Coronary artery (tissue), 2 donors: Measurements from ENCODE around the gene FAT1.

Experiments used
- DNase-seq: peaks from one replicate; pipeline ENCODE4 v3.0.0-alpha.2; 2017; ENCODE audit warnings: low spot score
- H3K27ac ChIP-seq, 2 donors: fragments of 200-600 bp; sonication (generic); one replicate each; pipeline ENCODE4 v1.5.1; 2016 to 2019
- H3K4me3 ChIP-seq: fragments of 200-600 bp; sonication (generic); 2 replicates; pipeline ENCODE4 v1.5.1; 2016; ENCODE audit warnings: mild to moderate bottlenecking, moderate library complexity
- TF ChIP-seq, protein P1 (sequence below): fragments of 200-600 bp; sonication (generic); IDR thresholded peaks from one replicate; pipeline ENCODE4 v1.5.1; 2019; ENCODE audit warnings: antibody characterized with exemption

Gene FAT1

GRCh38 chr4:186561748-186562147, 161.9 kb downstream of the FAT1 start:
- TF ChIP-seq, protein P1, sequence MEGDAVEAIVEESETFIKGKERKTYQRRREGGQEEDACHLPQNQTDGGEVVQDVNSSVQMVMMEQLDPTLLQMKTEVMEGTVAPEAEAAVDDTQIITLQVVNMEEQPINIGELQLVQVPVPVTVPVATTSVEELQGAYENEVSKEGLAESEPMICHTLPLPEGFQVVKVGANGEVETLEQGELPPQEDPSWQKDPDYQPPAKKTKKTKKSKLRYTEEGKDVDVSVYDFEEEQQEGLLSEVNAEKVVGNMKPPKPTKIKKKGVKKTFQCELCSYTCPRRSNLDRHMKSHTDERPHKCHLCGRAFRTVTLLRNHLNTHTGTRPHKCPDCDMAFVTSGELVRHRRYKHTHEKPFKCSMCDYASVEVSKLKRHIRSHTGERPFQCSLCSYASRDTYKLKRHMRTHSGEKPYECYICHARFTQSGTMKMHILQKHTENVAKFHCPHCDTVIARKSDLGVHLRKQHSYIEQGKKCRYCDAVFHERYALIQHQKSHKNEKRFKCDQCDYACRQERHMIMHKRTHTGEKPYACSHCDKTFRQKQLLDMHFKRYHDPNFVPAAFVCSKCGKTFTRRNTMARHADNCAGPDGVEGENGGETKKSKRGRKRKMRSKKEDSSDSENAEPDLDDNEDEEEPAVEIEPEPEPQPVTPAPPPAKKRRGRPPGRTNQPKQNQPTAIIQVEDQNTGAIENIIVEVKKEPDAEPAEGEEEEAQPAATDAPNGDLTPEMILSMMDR = no peak
- H3K4me3 ChIP-seq = no peak overlapping the region
- DNase-seq = no peak

DNA sequence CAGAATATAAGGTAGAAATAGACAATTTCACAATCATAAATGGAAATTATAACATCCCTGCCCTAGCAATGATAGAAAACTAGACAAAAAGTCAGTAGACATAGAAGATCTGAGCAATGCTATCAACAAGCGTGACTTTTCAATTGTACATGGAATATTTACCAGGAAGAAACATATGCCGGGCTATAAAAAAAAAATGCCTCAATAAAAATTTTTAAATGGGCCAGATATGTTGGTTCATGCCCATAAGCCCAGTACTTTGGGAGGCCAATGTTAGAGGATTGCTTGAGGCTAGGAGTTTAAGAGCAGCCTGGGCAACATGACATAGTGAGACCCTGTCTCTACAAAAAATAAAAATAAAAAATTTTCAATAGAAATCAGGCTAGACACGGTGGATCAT, 163.0 kb downstream of the FAT1 start:
- TF ChIP-seq, protein P1 = no peak

More at GRCh38 chr4:186561748-186562147, 161.9 kb downstream of the FAT1 start:
- no peak overlapping the region for H3K27ac ChIP-seq

GRCh38 chr4:186557486-186557885, 166.2 kb downstream of the FAT1 start:
- TF ChIP-seq, protein P1 = no peak
- DNase-seq = no peak
- H3K27ac ChIP-seq = no peak overlapping the region
- H3K4me3 ChIP-seq = no peak overlapping the region

More for the DNA sequence above, 163.0 kb downstream of the FAT1 start:
- DNase-seq = no peak
- Histone ChIP-seq H3K27ac (no peak overlapping the region), H3K4me3 (no peak overlapping the region)

DNA sequence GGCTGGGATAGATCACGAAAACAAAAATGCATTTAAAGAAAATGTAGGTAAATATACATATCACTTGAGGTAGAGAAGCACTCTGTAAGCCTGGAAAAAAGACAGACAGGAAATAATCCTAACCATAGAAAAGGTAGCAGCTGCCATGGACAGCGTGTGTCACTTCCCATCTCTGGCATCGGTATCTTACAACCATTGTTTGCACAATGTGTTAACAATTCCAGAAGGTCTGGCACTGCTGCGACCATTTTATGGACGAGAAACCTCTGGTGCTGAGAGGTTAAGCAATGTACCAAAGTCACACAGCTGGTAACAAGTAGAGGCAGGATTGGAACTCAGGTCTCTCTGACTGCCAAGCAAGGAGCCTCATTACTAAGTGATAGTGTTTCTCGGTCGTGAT, 166.6 kb downstream of the FAT1 start:
- DNase-seq = no peak
- Histone ChIP-seq H3K4me3 (no peak overlapping the region), H3K27ac (no peak overlapping the region)
- TF ChIP-seq, protein P1 = no peak

DNA sequence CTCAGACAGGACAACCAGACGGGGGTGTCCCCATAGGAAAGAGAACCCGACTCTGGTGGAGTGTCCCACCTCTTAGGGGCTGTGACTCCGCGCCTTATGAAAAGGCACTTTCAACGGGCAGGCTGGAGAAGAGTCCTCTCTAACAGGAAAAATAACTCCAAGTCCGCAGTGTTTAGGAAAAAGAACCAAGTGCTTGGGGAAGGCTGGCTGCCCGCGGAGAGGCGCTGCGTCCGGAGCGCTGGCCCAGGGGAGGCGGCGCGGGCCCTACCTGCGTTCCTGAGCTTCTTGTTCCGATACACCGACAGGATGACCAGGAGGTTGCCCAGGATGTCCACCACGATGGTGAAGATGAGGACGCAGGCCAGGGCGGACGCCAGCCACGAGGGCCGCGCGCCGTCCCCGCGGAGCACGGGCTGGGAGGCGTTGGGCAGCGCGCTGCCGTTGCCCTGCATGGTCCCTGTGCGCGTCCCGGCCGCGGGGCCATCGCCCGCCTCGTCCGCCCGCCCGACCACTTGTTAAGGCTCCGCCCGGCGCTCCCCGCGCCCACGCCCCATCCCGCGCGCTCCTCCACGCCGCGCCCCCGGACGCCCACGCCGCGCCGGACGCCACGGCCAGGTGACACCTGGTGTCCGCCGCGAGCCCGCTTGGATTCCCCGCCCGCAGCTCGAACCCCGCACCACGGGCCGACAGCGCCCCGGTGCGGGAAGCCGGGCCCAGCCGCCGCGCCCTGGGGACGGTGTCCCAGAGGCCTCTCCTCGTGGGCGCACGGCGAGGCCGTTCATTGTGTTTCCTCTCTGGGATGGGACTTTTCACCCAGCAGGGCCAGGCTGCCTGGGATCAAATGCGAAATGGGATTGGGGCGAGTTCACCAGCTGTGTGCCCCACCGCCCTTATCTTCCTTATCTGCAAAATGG, 168.5 kb downstream of the FAT1 start, which contains the start of gene MTNR1A:
Gene MTNR1A, minus strand, starts transcription at position 654 of the 914 bp plus-strand sequence. Its CDS starts 202 bp downstream, at position 452.
- Histone ChIP-seq H3K4me3 (peak within 1 kb of the TSS; percentile 63), H3K27ac (no peak within 1 kb of the TSS)
- TF ChIP-seq, protein P1 = no peak
- DNase-seq = no peak

- TF ChIP-seq, protein P1 = no peak
- Histone ChIP-seq H3K4me3 (peak overlapping the region; percentile 63), H3K27ac (no peak overlapping the region)
- no peak for DNase-seq
Observed at GRCh38 chr4:186554539-186554913, 169.1 kb downstream of the FAT1 start.

DNA sequence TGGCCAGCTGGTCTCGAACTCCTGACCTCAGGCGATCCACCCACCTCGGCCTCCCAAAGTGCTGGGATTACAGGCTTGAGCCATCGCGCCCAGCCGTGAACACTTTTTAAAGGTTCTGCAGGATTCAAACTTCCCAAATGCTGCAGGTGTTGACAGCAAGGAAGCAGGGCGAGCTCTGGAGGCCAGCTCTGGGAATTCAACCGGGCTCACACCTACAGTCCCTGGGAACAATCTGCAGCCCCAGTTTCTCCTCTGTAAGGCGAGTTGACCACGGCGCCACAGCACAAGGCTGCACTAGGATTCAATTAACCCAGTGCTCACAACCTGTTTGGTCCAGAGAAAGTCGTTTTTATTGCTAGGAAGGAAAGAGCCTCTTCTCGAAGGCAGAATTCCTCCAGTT, 169.9 kb downstream of the FAT1 start:
- peak; percentile 16 for DNase-seq
- Histone ChIP-seq H3K27ac (no peak overlapping the region), H3K4me3 (no peak overlapping the region)
- TF ChIP-seq, protein P1 = no peak
